GM18519 (cell line): Measurements from ENCODE around the gene COX4I1.

Experiments
- ATAC-seq: cut with Tn5 transposase; IDR thresholded peaks from one replicate; pipeline ENCODE4 v1.9.1; 2021; ENCODE audit warnings: mild to moderate bottlenecking, moderate library complexity; ENCODE audit not compliant: unreplicated experiment, low FRiP score

Gene COX4I1

GRCh38 chr16:85765767-85766166, 33.7 kb upstream of the COX4I1 start:
- ATAC-seq, result no peak

GRCh38 chr16:85767531-85767930, 32.0 kb upstream of the COX4I1 start:
- ATAC-seq, result no peak

GRCh38 chr16:85768199-85768598, 31.3 kb upstream of the COX4I1 start:
- no peak for ATAC-seq

- no peak for ATAC-seq
Observed at GRCh38 chr16:85770741-85771140, 28.8 kb upstream of the COX4I1 start.

GRCh38 chr16:85773044-85773443, 26.5 kb upstream of the COX4I1 start:
- no peak for ATAC-seq

GRCh38 chr16:85774136-85774535, 25.4 kb upstream of the COX4I1 start:
- ATAC-seq, result no peak

GRCh38 chr16:85774811-85775210, 24.7 kb upstream of the COX4I1 start:
- ATAC-seq, result no peak

GRCh38 chr16:85777583-85778310, 21.7 kb upstream of the COX4I1 start:
- ATAC-seq, result no peak

GRCh38 chr16:85778873-85779272, 20.6 kb upstream of the COX4I1 start:
- no peak for ATAC-seq

GRCh38 chr16:85780281-85780680, 19.2 kb upstream of the COX4I1 start:
- no peak for ATAC-seq

- ATAC-seq, result no peak
Observed at GRCh38 chr16:85781156-85781555, 18.3 kb upstream of the COX4I1 start.

GRCh38 chr16:85781695-85782370, 17.7 kb upstream of the COX4I1 start:
- ATAC-seq, result no peak

GRCh38 chr16:85782451-85782850, 17.0 kb upstream of the COX4I1 start:
- no peak for ATAC-seq

- ATAC-seq, result no peak
Observed at GRCh38 chr16:85783441-85783840, 16.1 kb upstream of the COX4I1 start.

GRCh38 chr16:85784813-85785212, 14.7 kb upstream of the COX4I1 start:
- no peak for ATAC-seq

- no peak for ATAC-seq
Observed at GRCh38 chr16:85785927-85786326, 13.6 kb upstream of the COX4I1 start.

GRCh38 chr16:85788819-85789218, 10.7 kb upstream of the COX4I1 start:
- ATAC-seq, result no peak

GRCh38 chr16:85789773-85790172, 9.7 kb upstream of the COX4I1 start:
- ATAC-seq, result no peak

GRCh38 chr16:85793662-85794298, 5.7 kb upstream of the COX4I1 start:
- ATAC-seq, result no peak

GRCh38 chr16:85794696-85795095, 4.8 kb upstream of the COX4I1 start:
- no peak for ATAC-seq

- ATAC-seq, result no peak
Observed at GRCh38 chr16:85796152-85796551, 3.3 kb upstream of the COX4I1 start.

- ATAC-seq, result no peak
Observed at GRCh38 chr16:85796599-85796998, 2.9 kb upstream of the COX4I1 start.
